AG04449 (cell line): ENCODE data around the gene UNC5C.
A peak's percentile ranks its signal among the peaks of the same experiment; 100 is the strongest.

Experiments used
- CTCF ChIA-PET: fragments of 350-600 bp; formaldehyde crosslinking; extraction: SDS; loops from one replicate; lab custom pipeline; 2021; ENCODE audit warnings: antibody characterized with exemption; lab: Yijun Ruan, JAX
- POLR2A ChIA-PET: fragments of 400-600, 350-600 bp; formaldehyde crosslinking; extraction: SDS; loops from one replicate; lab custom pipeline; 2020; ENCODE audit warnings: antibody characterized with exemption, inconsistent platforms; lab: Yijun Ruan, JAX
- DNase-seq: peaks from one replicate; pipeline ENCODE4 v3.0.0-alpha.2; 2010; ENCODE audit warnings: low read depth, low spot score
- H3K4me3 ChIP-seq: 2 replicates; pipeline ENCODE4 v1.5.1; 2011; ENCODE audit warnings: low read depth, mild to moderate bottlenecking, control low read depth, low read length
- CTCF ChIP-seq: IDR thresholded peaks from one replicate; pipeline ENCODE4 v1.5.1; 2011; ENCODE audit warnings: mild to moderate bottlenecking, moderate library complexity, low read length, control low read depth, inconsistent platforms; ENCODE audit not compliant: insufficient read depth; ENCODE audit errors: missing control alignments

The UNC5C gene

GRCh38 chr4:95548738-95549245 lies at the start of gene UNC5C:
UNC5C (minus strand) TSS chr4:95548973.
- CTCF ChIA-PET = no interaction called here
- no peak for TF ChIP-seq CTCF
- H3K4me3 ChIP-seq = peak within 1 kb of the TSS; percentile 44
- POLR2A ChIA-PET = no interaction called here
- DNase-seq = no peak

- DNase-seq = no peak
- TF ChIP-seq CTCF = no peak
- ChIA-PET POLR2A (no interaction called here), CTCF (no interaction called here)
- no peak overlapping the region for H3K4me3 ChIP-seq
Measured at GRCh38 chr4:95596676-95597075, 47.9 kb upstream of the UNC5C start.

- no peak for DNase-seq
- no peak for TF ChIP-seq CTCF
- no peak overlapping the region for H3K4me3 ChIP-seq
- ChIA-PET POLR2A (no interaction called here), CTCF (no interaction called here)
Measured at GRCh38 chr4:95594629-95595028, 45.9 kb upstream of the UNC5C start.

- DNase-seq = no peak
- no peak overlapping the region for H3K4me3 ChIP-seq
- ChIA-PET CTCF (no interaction called here), POLR2A (no interaction called here)
- no peak for TF ChIP-seq CTCF
Measured at GRCh38 chr4:95594013-95594412, 45.2 kb upstream of the UNC5C start.

GRCh38 chr4:95591278-95591677 lies 42.5 kb upstream of the UNC5C start:
- CTCF ChIA-PET = no interaction called here
- no peak for DNase-seq
- POLR2A ChIA-PET = no interaction called here
- no peak for TF ChIP-seq CTCF
- H3K4me3 ChIP-seq = no peak overlapping the region

GRCh38 chr4:95590615-95591014 lies 41.8 kb upstream of the UNC5C start:
- CTCF ChIA-PET = no interaction called here
- no peak overlapping the region for H3K4me3 ChIP-seq
- POLR2A ChIA-PET = no interaction called here
- TF ChIP-seq CTCF = no peak
- no peak for DNase-seq
